CD14-positive monocyte (primary cell): ENCODE data around the gene GJC3. TPM values are rescaled to one million over a fixed set of nuclear protein-coding genes. Genes with fewer than 3 reads are reported as not detected.
"Not testable (repeated sequence)": the region's sequence is repeated elsewhere in the genome, so short reads cannot be mapped to it uniquely, and the experiment has no call there.

Experiments
- DNase-seq, 3 donors: peaks; one replicate each; pipeline ENCODE4 v3.0.0-alpha.2; 2011 to 2022
- H2AFZ ChIP-seq: 2 replicates; pipeline ENCODE4 v1.6.0; 2012; ENCODE audit warnings: mild to moderate bottlenecking, low read depth, low read length, inconsistent platforms; ENCODE audit not compliant: insufficient read depth, poor library complexity, severe bottlenecking
- H3K27ac ChIP-seq, 2 donors: 1 replicate in 1 of 2; 2 replicates in 1 of 2; pipeline ENCODE4 v1.5.1; 2012 to 2013; ENCODE audit warnings: low read length in 2 of 2, control low read depth in 1 of 2, inconsistent platforms in 1 of 2, low read depth in 1 of 2, mild to moderate bottlenecking in 1 of 2
- H3K27me3 ChIP-seq, 2 donors: one replicate each; pipeline versions ENCODE4 v1.6.0 to v1.6.1; 2011 to 2013; ENCODE audit warnings: low read length in 2 of 2; ENCODE audit not compliant: control insufficient read depth in 2 of 2, insufficient read depth in 2 of 2
- H3K36me3 ChIP-seq, 2 donors: replicated peaks in 1 of 2; 1 replicate in 1 of 2; 2 replicates in 1 of 2; pipeline versions ENCODE4 v1.5.1 to v1.6.1; 2012 to 2013; ENCODE audit warnings: low read length in 2 of 2, control low read depth in 1 of 2, inconsistent platforms in 1 of 2, mild to moderate bottlenecking in 1 of 2; ENCODE audit not compliant: insufficient read depth in 2 of 2, control insufficient read depth in 1 of 2
- H3K4me1 ChIP-seq, 2 donors: 1 replicate in 1 of 2; 2 replicates in 1 of 2; pipeline versions ENCODE4 v1.5.1 to v1.6.1; 2012 to 2013; ENCODE audit warnings: low read length in 2 of 2, control low read depth in 1 of 2, inconsistent platforms in 1 of 2, mild to moderate bottlenecking in 1 of 2, moderate library complexity in 1 of 2; ENCODE audit not compliant: insufficient read depth in 2 of 2, control insufficient read depth in 1 of 2
- H3K4me2 ChIP-seq: replicated peaks from 2 replicates; pipeline ENCODE3; 2012; ENCODE audit warnings: low read length, moderate library complexity, mild to moderate bottlenecking; ENCODE audit not compliant: poor library complexity, severe bottlenecking; ENCODE audit errors: extremely low read depth
- H3K4me3 ChIP-seq, 3 experiments: fragments of 200-600 bp in 1 of 3; sonication (generic) in 1 of 3; replicated peaks in 1 of 3; 1 replicate in 2 of 3; 2 replicates in 1 of 3; pipeline ENCODE4 v1.5.1; 2011 to 2013; ENCODE audit warnings: low read length in 3 of 3, mild to moderate bottlenecking in 3 of 3, control low read depth in 2 of 3, low read depth in 2 of 3, inconsistent platforms in 1 of 3, moderate library complexity in 1 of 3
- H3K79me2 ChIP-seq: 2 replicates; pipeline ENCODE4 v1.6.0; 2012; ENCODE audit warnings: mild to moderate bottlenecking, control low read depth, inconsistent platforms, low read length, moderate library complexity; ENCODE audit not compliant: insufficient read depth
- H3K9ac ChIP-seq: 2 replicates; pipeline ENCODE4 v1.6.0; 2017; ENCODE audit warnings: low read length, mild to moderate bottlenecking; ENCODE audit not compliant: insufficient read depth, poor library complexity, severe bottlenecking
- H3K9me3 ChIP-seq, 2 donors: replicated peaks in 1 of 2; 1 replicate in 1 of 2; 2 replicates in 1 of 2; pipeline versions ENCODE4 v1.5.1 to v1.6.1; 2012 to 2013; ENCODE audit warnings: low read length in 2 of 2, control low read depth in 1 of 2; ENCODE audit not compliant: control insufficient read depth in 1 of 2, insufficient read depth in 1 of 2
- H4K20me1 ChIP-seq: 2 replicates; pipeline ENCODE4 v1.6.0; 2012; ENCODE audit warnings: mild to moderate bottlenecking, low read length, control low read depth, moderate library complexity; ENCODE audit not compliant: insufficient read depth
- H3K27ac Mint-ChIP-seq, 7 donors: one replicate each; pipeline ENCODE4 v1.8.0; 2020; ENCODE audit warnings: mild to moderate bottlenecking in 7 of 7, mixed read lengths in 7 of 7, moderate library complexity in 6 of 7, inconsistent platforms in 2 of 7
- H3K27me3 Mint-ChIP-seq, 3 donors: one replicate each; pipeline ENCODE4 v1.8.0; 2021 to 2022; ENCODE audit warnings: low read depth in 3 of 3, mild to moderate bottlenecking in 3 of 3, mixed read lengths in 3 of 3, moderate library complexity in 3 of 3, inconsistent platforms in 1 of 3
- H3K36me3 Mint-ChIP-seq, 2 donors: one replicate each; pipeline ENCODE4 v1.8.0; 2020; ENCODE audit warnings: mixed read lengths in 2 of 2, inconsistent platforms in 1 of 2, mild to moderate bottlenecking in 1 of 2
- H3K4me1 Mint-ChIP-seq: one replicate; pipeline ENCODE4 v1.8.0; 2020; ENCODE audit warnings: mild to moderate bottlenecking, mixed read lengths
- H3K4me3 Mint-ChIP-seq, 2 donors: one replicate each; pipeline ENCODE4 v1.8.0; 2020; ENCODE audit warnings: mild to moderate bottlenecking in 2 of 2, mixed read lengths in 2 of 2, moderate library complexity in 1 of 2
- H3K9me3 Mint-ChIP-seq, 7 donors: one replicate each; pipeline ENCODE4 v1.8.0; 2020 to 2022; ENCODE audit warnings: mixed read lengths in 7 of 7, mild to moderate bottlenecking in 6 of 7, moderate library complexity in 6 of 7, inconsistent platforms in 2 of 7
- CTCF ChIP-seq: fragments of 200-600 bp; IDR thresholded peaks from one replicate; pipeline ENCODE4 v1.8.0; 2022; ENCODE audit warnings: antibody characterized with exemption, mild to moderate bottlenecking
- WGBS: methylation state at CpG from one replicate; pipeline ENCODE4 v1.1.5; 2013; ENCODE audit warnings: missing lambda C conversion rate; ENCODE audit not compliant: insufficient coverage; 5-methylcytosine and 5-hydroxymethylcytosine counted together
- intact Hi-C, 2 donors: fragments of 100-400 bp; cut with micrococcal nuclease; formaldehyde crosslinking; loops; one replicate each; pipeline versions ENCODE4 v1.15.0 to v1.15.1; 2023
- polyA plus RNA-seq, 3 donors: library from polyadenylated mRNA; depleted of rRNA in 1 of 3; unstranded in 2 of 3; stranded (reverse) in 1 of 3; fragments of 300-500 nt in 2 of 3; fragments of >200 nt in 1 of 3; fragmentation: Illumina TruSeq in 2 of 3; gene quantifications; 1 replicate in 2 of 3; 2 replicates in 1 of 3; pipeline ENCODE4 v1.2.3, GENCODE V29; 2012 to 2021

The GJC3 gene
- polyA plus RNA-seq, 3 donors: not detected

DNA sequence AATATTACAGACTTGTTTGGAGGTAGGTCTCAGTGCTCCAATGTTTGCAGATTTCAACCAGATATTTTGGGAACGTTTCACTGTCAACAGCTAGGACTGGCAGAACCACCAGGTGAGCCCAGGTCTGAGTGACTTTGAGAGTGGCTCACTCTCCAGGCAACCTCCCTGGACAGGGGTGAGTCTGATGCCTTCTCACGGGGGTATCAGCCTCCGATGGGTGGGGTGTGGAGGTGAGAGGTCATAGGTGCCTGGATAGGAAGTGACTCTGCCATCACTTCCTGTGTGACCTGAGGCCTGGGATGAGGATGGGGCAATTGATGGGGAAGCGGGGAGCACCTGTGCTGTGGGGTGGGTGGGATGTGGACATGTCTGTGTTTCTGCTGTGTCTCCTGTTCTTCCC, 41.8 kb upstream of the GJC3 start:
- H3K4me2 ChIP-seq: no peak overlapping the region
- Mint-ChIP-seq H3K4me1 (no peaks in the 10 kb centered on the region), H3K36me3 (no peaks in the 10 kb centered on the region), H3K4me3 (no peak overlapping the region), H3K9me3 (peaks cover 0 to 6% (median 0%) of the 10 kb centered on the region in 7 donors), H3K27me3 (peaks cover 9 to 35% (median 9%) of the 10 kb centered on the region in 3 donors), H3K27ac (no peak overlapping the region)
- no peaks in the 10 kb centered on the region for H3K79me2 ChIP-seq
- no peak overlapping the region for H2AFZ ChIP-seq
- no peaks in the 10 kb centered on the region for H3K4me1 ChIP-seq
- no peaks in the 10 kb centered on the region for H3K36me3 ChIP-seq
- intact Hi-C loops: no loop called here
- no peak overlapping the region for H3K9ac ChIP-seq
- no peak overlapping the region for H3K27ac ChIP-seq
- no peak overlapping the region for H3K4me3 ChIP-seq
- TF ChIP-seq CTCF: no peak
- H3K27me3 ChIP-seq: no peaks in the 10 kb centered on the region
- H4K20me1 ChIP-seq: no peaks in the 10 kb centered on the region
- 67% methylated on average over 2 of the region's 4 CpGs for WGBS
- no peak for DNase-seq
- H3K9me3 ChIP-seq: no peaks in the 10 kb centered on the region

- no CpG with 5 or more reads among the region's 1 CpG for WGBS
- H3K4me1 Mint-ChIP-seq, H3K9ac ChIP-seq, H3K9me3 Mint-ChIP-seq, H3K27ac ChIP-seq, H3K4me1 ChIP-seq, H3K4me2 ChIP-seq, intact Hi-C loops, H3K27ac Mint-ChIP-seq, DNase-seq, H3K27me3 ChIP-seq, H3K79me2 ChIP-seq, H3K9me3 ChIP-seq, H2AFZ ChIP-seq, H3K36me3 Mint-ChIP-seq, H3K36me3 ChIP-seq, H4K20me1 ChIP-seq, H3K4me3 ChIP-seq, H3K4me3 Mint-ChIP-seq: not testable (repeated sequence)
- H3K27me3 Mint-ChIP-seq: peaks cover 8 to 32% (median 10%) of the 10 kb centered on the region in 3 donors
These were observed 40.4 kb upstream of the GJC3 start for GRCh38 chr7:99969813-99970212.
